ENCODE results near the gene POTEF.
"Not testable (repeated sequence)": the region's sequence is repeated elsewhere in the genome, so short reads cannot be mapped to it uniquely, and the experiment has no call there.

Gene POTEF

GRCh38 chr2:130152136-130152815 lies 23.3 kb upstream of the POTEF start:
- DNase-seq: not testable (repeated sequence)

DNA sequence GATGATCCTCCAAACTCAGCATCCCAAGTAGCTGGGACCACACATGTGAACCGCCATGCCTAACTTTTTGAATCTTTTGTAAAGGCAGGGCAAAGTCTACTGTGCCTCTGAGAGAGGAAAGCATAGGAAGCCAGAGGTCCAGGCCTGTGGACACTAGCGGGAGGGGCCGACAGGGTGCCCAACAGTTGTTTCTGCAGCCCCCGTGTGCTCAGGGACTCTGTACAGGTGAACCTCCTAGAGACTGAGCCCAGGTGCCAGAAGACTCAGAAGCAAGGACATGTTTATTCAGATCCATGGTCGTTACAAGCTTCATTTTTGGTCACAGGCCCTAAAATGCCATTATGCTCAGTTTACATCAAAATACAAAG lies 22.1 kb upstream of the POTEF start:
- not testable (repeated sequence) for DNase-seq

- no peak for DNase-seq
Measured at GRCh38 chr2:130150181-130151144, 21.4 kb upstream of the POTEF start.

DNA sequence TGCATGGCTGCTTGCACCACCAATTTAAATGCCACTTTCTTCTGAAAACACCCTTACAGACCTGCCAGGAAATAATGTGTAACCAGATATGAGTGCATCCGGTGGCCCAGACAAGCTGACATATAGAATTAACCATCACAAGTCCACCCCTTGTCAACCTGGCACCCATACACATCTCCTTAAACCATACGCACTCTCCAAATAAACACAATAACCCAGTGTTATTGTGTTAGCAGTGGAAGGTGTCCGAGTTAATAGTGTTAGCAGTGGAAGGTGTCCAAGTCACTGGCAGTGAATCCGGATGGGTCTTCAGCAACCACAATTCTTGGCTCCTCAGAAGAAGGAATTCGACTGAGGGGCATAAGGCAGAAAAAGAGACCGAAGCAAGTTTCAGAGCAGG lies 19.5 kb upstream of the POTEF start:
- DNase-seq: not testable (repeated sequence)

DNA sequence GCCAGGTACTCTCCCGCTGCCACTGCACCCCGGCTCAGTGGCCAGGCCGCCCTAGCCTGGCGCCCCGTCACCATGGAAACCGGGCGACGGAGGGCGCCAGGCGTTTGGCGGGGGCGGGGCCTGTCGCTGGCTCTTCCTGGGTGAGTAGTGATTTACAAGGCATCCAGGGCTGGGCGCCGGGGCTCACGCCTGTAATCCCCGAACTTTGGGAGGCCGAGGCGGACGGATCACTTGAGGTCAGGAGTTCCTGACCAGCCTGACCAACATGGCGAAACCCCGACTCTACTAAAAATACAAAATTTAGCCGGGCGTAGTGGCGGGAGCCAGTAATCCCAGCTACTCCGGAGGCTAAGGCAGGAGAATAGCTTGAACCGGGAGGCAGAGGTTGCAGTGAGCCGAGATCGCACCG lies 16.0 kb upstream of the POTEF start, which contains the start of gene CCDC74B:
Gene CCDC74B, minus strand, starts transcription at position 107 of the 409 bp plus-strand sequence. CDS start 116 bp downstream, outside the sequence.
- DNase-seq: peak; percentile 69

GRCh38 chr2:130143266-130144039 lies 14.4 kb upstream of the POTEF start:
- not testable (repeated sequence) for DNase-seq

DNA sequence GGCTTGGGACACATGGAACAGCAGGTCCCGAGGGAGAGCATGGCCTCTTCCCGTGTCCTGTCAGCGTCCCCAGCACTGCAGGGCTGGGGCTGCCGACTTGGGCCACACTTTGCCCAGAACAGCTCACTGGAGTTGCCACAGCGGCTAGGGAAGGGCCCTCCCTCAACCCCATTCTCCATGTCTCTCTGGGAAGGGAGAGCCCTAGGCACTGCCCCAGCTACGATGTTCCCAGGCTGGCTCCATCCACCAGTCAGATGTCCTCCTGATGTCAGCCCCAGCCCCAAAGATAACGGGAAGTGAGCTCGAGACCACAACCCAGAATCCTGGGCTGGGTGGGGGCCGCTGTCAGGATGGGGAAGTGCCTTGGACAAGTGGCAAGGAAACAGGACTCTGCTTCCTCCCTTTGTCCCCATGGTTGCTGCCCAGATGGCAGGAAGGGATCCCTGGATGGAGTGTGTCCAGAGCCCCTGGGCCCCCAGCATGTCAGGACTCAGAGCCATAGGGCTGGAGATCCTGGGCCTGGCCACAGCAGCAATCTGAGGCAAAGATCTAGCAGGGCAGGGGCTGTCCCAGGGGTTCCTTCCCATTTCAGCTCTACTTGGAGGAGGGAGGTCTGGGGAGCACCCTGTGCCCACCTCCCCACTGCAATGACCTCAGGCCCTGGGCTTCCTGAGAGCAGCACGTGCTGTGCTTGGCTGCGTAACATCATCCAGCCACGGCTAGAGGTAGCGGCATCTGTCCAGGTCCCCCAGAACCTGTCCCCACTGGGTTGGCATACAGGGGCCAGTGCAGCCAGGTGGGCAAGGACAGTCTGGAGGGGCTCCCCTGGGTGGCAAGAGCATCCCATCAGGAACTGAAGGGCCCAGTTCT lies 13.6 kb upstream of the POTEF start:
- DNase-seq: not testable (repeated sequence)

- not testable (repeated sequence) for DNase-seq
Measured at GRCh38 chr2:130141645-130142370, 12.8 kb upstream of the POTEF start.

- DNase-seq: not testable (repeated sequence)
Measured at GRCh38 chr2:130141002-130141401, 12.0 kb upstream of the POTEF start.

DNA sequence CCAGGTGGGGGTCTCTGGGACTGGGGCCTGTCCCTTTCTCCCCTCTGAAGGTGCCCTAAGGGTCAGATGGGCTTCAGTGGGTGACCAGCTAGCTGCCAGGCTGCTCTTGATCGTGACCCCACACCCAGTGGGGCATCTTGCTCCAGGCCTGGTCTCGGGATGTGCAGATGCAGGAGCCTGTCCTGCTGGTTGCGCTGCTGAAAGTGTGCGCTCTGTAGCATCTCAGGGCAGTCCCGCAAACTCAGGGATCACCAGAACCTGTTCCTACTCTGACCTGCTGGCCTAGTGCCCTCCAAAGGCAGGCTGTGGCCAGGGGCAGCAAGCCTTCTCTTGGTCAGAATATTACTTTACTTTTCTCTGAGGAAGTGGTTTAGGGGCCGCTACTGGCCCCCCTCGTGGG lies 11.5 kb upstream of the POTEF start:
- not testable (repeated sequence) for DNase-seq

DNA sequence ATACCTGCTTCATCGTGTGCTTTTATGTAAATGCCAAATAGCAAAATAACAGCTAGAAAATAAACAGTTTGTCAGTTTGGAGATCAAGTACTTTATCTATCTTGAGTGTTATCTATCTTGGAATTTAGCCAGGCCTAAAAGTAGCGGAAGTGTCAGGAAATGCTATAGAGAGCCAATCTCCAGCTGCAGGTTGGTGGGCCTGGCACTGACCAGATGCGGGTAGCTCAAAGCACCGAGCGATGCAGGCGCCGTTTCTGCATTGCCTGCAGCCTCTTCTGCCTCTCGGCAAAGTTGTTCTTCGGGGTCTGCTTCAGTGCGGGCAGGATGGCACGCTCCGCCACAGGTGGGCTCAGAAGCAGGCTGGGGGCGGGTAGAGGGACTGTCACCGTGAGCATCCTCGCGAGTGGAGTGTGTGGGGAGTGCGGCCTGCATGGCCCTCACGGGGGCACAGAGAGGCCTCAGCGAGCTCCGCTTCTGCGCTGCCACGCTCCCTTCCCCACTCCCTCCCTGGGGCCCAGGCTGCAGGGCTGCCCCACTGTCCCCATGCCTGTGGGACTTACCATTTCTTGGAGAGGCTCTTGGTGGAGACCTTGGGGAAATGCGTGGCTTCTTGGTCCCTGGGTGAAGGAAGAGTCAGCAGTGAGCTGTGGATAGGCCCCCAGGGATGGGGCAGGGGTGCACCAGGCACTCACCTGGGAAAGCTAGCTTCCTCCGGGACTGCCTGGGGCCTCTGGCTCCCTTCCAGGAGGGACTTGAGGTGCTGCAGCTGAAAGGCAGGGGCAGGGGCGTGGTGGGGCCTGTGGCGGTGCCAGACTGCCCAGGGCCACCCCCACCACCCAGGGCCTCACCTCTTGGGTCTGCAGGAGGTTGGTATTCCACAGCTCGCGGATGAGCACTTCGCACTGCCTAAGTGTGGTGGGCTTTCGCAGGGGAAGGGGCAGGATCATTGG lies 10.6 kb upstream of the POTEF start:
- not testable (repeated sequence) for DNase-seq

DNA sequence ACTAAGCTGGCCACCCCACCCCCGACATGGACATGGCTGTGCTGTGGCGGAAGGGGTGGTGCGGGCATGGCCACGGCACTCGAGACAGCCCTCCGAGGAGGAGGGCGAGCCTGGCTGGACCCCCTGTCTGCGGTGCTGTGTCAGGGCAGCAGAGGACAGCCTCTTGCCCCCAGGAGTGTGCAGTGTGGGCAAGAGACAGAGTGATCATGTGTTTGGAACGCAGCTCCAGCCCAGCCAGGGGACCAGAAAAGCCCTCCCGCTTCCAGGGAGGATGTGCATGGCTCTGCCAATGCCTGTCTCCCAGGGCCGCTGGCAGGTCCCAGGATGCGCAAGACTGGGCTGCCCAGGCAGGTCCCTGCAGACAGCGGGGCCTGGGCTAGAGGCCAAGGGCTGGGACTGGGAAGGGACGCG lies 9.8 kb upstream of the POTEF start:
- DNase-seq: not testable (repeated sequence)

DNA sequence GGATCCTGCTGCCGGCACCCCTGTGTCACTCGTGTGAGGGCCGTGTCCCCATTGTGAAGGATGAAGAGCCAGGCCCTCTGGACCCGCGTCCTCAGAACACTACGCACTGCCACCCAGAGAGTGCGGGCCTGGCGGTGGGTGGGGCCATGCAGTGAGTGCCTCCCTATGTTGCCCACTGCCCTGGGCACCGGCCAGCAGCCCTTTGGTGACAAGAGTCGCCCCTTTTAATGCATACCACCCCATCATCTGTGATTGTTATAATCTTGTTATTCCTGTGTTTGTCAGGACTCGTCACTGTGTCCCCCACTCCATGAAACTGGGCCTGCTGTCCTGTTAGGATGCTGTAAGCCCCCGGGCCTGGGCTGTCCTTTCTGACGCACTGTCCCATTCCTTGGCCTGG lies 9.3 kb upstream of the POTEF start:
- DNase-seq: not testable (repeated sequence)

DNA sequence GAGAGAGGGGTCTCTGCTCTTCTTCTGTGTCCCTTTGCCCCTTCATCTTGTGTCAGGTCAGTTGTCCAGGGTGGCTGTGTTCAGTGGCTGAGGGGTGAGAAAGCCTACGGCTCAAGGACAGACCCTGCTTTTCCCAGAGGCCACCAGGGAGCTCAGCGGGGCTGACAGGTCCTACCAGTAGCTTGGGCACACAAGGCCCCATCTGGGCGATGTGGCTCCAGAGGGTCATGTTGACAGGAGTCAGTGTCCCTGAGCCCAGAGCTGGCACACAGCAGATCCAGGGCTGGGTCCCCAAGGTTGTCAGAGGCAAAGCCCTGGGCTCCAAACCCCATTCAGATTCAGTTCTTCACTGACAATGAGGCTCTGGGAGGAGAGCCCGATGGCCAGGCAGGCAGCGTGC lies 8.1 kb upstream of the POTEF start:
- DNase-seq: not testable (repeated sequence)

- DNase-seq: not testable (repeated sequence)
Measured at GRCh38 chr2:130136546-130136945, 7.5 kb upstream of the POTEF start.

GRCh38 chr2:130135692-130136541 lies 6.9 kb upstream of the POTEF start:
- no peak for DNase-seq

- not testable (repeated sequence) for DNase-seq
Measured at GRCh38 chr2:130128464-130128863, 558 bp downstream of the POTEF start.

DNA sequence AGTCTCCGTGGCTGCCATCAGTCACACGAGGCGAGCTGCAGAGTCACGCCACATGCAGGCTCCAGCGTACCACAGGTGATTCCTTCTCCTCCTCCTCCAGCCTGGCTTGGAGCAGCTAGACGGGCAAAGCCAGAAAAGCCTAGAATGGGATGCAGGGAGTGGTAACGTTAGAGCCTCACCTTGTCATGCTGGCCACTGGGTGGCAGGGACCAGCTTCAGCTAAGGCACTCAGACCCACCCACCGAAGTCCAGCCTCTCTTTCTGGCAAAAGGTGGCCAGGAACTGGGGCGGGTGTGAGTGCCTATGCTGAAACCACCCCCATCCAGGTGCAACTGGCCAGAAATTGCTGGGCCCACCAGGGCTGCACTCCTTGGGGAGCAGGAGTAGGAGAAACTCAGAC lies 1.3 kb downstream of the POTEF start:
- not testable (repeated sequence) for DNase-seq

DNA sequence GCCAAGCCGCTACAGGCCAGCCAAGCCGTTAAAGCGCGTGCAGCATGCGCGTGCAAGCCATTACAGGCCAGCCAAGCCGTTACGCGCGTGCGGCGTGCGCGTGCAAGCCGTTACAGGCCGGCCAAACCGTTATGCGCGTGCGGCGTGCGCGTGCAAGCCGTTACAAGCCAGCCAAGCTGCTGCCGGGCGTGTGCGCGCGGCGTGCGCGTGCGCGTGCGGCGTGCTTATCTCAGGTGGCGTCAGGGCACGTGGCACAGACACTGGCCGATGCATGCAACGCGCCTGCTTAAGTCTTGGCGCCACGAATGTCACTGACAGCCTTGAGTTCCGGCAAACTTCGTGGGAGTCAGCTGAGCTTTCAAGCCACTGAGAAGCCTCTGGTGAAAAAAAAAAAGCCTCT lies 8.1 kb downstream of the POTEF start:
- not testable (repeated sequence) for DNase-seq

All from activated CD4-positive, alpha-beta T cell treated with anti-CD3 and anti-CD28 coated beads for 48 hours (primary cell).